ENCODE data around the gene STK32C.

The STK32C gene

DNA sequence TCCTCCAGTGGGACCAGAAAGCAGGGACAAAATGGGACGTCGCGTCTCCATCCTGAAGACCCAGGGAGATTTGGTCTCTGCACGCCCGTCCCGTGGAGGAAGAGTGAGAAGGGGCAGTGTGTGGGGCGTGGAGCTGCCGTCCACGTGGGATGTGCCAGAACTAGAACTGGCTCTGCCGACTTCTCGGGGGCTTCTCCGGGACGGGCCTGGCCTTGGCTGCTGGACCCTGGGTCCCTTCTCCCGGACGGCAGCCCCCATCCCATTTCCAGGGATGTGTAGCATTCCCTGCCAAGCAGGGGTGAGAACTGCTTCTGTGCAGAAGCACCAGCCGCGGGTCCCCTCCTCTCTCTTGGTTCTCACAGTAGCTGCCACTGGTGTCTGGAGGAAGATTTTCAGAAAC is 139.8 kb downstream of the STK32C start:
- H3K4me3 ChIP-seq (replicated peaks; ENCODE audit: insufficient read depth, low read length) = no peak overlapping the region
- TF ChIP-seq POLR2AphosphoS5 (IDR thresholded peaks at IDR 0.05; ENCODE audit: low read depth) (no peak), SPI1 (IDR thresholded peaks at IDR 0.05; ENCODE audit: borderline replicate concordance, low read depth) (no peak), CTCF (IDR thresholded peaks at IDR 0.05; ENCODE audit: insufficient read depth, low read length) (no peak), GABPA (IDR thresholded peaks at IDR 0.05; ENCODE audit: low read depth) (no peak)
- TF ChIP-seq, protein P1, sequence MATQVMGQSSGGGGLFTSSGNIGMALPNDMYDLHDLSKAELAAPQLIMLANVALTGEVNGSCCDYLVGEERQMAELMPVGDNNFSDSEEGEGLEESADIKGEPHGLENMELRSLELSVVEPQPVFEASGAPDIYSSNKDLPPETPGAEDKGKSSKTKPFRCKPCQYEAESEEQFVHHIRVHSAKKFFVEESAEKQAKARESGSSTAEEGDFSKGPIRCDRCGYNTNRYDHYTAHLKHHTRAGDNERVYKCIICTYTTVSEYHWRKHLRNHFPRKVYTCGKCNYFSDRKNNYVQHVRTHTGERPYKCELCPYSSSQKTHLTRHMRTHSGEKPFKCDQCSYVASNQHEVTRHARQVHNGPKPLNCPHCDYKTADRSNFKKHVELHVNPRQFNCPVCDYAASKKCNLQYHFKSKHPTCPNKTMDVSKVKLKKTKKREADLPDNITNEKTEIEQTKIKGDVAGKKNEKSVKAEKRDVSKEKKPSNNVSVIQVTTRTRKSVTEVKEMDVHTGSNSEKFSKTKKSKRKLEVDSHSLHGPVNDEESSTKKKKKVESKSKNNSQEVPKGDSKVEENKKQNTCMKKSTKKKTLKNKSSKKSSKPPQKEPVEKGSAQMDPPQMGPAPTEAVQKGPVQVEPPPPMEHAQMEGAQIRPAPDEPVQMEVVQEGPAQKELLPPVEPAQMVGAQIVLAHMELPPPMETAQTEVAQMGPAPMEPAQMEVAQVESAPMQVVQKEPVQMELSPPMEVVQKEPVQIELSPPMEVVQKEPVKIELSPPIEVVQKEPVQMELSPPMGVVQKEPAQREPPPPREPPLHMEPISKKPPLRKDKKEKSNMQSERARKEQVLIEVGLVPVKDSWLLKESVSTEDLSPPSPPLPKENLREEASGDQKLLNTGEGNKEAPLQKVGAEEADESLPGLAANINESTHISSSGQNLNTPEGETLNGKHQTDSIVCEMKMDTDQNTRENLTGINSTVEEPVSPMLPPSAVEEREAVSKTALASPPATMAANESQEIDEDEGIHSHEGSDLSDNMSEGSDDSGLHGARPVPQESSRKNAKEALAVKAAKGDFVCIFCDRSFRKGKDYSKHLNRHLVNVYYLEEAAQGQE (IDR thresholded peaks at IDR 0.05; ENCODE audit: insufficient replicate concordance, low read depth) = no peak
- no peak overlapping the region for H3K27ac ChIP-seq (replicated peaks)
- no peak for DNase-seq (ENCODE audit: low read depth in 1 of 2, low spot score in 1 of 2)
- no peaks in the 10 kb centered on the region for H3K27me3 ChIP-seq (ENCODE audit: insufficient read depth, poor library complexity, severe bottlenecking)

- H3K27me3 ChIP-seq (ENCODE audit: insufficient read depth, poor library complexity, severe bottlenecking) = peaks cover under 1% of the 10 kb centered on the region
- no peak overlapping the region for H3K4me3 ChIP-seq (replicated peaks; ENCODE audit: insufficient read depth, low read length)
- H3K27ac ChIP-seq (replicated peaks) = no peak overlapping the region
- TF ChIP-seq GABPA (IDR thresholded peaks at IDR 0.05; ENCODE audit: low read depth) (no peak), SPI1 (IDR thresholded peaks at IDR 0.05; ENCODE audit: borderline replicate concordance, low read depth) (no peak), CTCF (IDR thresholded peaks at IDR 0.05; ENCODE audit: insufficient read depth, low read length) (no peak), POLR2AphosphoS5 (IDR thresholded peaks at IDR 0.05; ENCODE audit: low read depth) (no peak)
- TF ChIP-seq, protein P1 (IDR thresholded peaks at IDR 0.05; ENCODE audit: insufficient replicate concordance, low read depth) = no peak
- no peak for DNase-seq (ENCODE audit: low read depth in 1 of 2, low spot score in 1 of 2)
Measured at GRCh38 chr10:132167041-132167674, 140.6 kb downstream of the STK32C start.

GRCh38 chr10:132166216-132166950 is 141.4 kb downstream of the STK32C start:
- DNase-seq (ENCODE audit: low read depth in 1 of 2, low spot score in 1 of 2) = no peak
- Histone ChIP-seq H3K27me3 (ENCODE audit: insufficient read depth, poor library complexity, severe bottlenecking) (peaks cover 2% of the 10 kb centered on the region), H3K27ac (replicated peaks) (no peak overlapping the region), H3K4me3 (replicated peaks; ENCODE audit: insufficient read depth, low read length) (no peak overlapping the region)
- TF ChIP-seq, protein P1 (IDR thresholded peaks at IDR 0.05; ENCODE audit: insufficient replicate concordance, low read depth) = no peak
- TF ChIP-seq POLR2AphosphoS5 (IDR thresholded peaks at IDR 0.05; ENCODE audit: low read depth) (no peak), SPI1 (IDR thresholded peaks at IDR 0.05; ENCODE audit: borderline replicate concordance, low read depth) (no peak)
